ENCODE data around the gene ARMC5.

GRCh38 chr16:31489298-31489564 is 29.9 kb downstream of the ARMC5 start:
- TF ChIP-seq CTCF (IDR thresholded peaks at IDR 0.05; ENCODE audit: low read length) (no peak), EZH2 (optimal IDR thresholded peaks at IDR 0.05; ENCODE audit: low read depth, low read length) (no peak), EZH2phosphoT487 (IDR thresholded peaks at IDR 0.05; ENCODE audit: low read length) (no peak)
